Natural killer cell treated with Interleukin-12 subunit alpha and Interleukin-12 subunit beta and Interleukin-15 and Interleukin-18, amount 100 ng/mL, for 72 hours (primary cell): Measurements from ENCODE around the gene ART1. TPM values are rescaled to one million over a fixed set of nuclear protein-coding genes. Genes with fewer than 3 reads are reported as not detected.

Experiments
- ATAC-seq, 2 donors: fragments of 150-1000 bp; cut with Tn5 transposase in 1 of 2; sonication (Bioruptor Pico), chemical (Tn5 transposase) in 1 of 2; 2 replicates each; pipeline ENCODE4 v1.10.0; 2021
- DNase-seq: peaks from one replicate; pipeline ENCODE4 v3.0.0; 2022; ENCODE audit warnings: low spot score
- H3K27ac Mint-ChIP-seq, 2 donors: 1 replicate in 1 of 2; 2 replicates in 1 of 2; pipeline ENCODE4 v1.8.0; 2022; ENCODE audit warnings: mixed read lengths in 2 of 2, mild to moderate bottlenecking in 1 of 2, moderate library complexity in 1 of 2
- H3K27me3 Mint-ChIP-seq, 2 donors: 1 replicate in 1 of 2; 2 replicates in 1 of 2; pipeline ENCODE4 v1.8.0; 2022; ENCODE audit warnings: mixed read lengths in 2 of 2
- H3K36me3 Mint-ChIP-seq: one replicate; pipeline ENCODE4 v1.8.0; 2022; ENCODE audit warnings: mixed read lengths
- H3K4me1 Mint-ChIP-seq, 2 donors: 1 replicate in 1 of 2; 2 replicates in 1 of 2; pipeline ENCODE4 v1.8.0; 2022; ENCODE audit warnings: low read depth in 2 of 2, mixed read lengths in 2 of 2, mild to moderate bottlenecking in 1 of 2
- H3K4me3 Mint-ChIP-seq: one replicate; pipeline ENCODE4 v1.8.0; 2022; ENCODE audit warnings: mixed read lengths
- H3K9me3 Mint-ChIP-seq: 2 replicates; pipeline ENCODE4 v1.8.0; 2022; ENCODE audit warnings: mixed read lengths
- total RNA-seq, 2 donors: library from RNA; stranded (reverse); gene quantifications; one replicate each; pipeline ENCODE4 v1.2.3, GENCODE V29; 2022

ART1 gene
- total RNA-seq, 2 donors from 2014 or later, result not detected

- ATAC-seq (no peak), DNase-seq (no peak)
- Mint-ChIP-seq H3K27me3 (peaks cover 6 to 8% of the 10 kb centered on the region in 2 donors), H3K36me3 (no peaks in the 10 kb centered on the region), H3K4me1 (no peaks in the 10 kb centered on the region), H3K27ac (no peak overlapping the region), H3K9me3 (no peaks in the 10 kb centered on the region), H3K4me3 (no peak overlapping the region)
Measured at GRCh38 chr11:3662856-3663255, 17.9 kb downstream of the ART1 start.

GRCh38 chr11:3664032-3664630 lies 19.2 kb downstream of the ART1 start:
- ATAC-seq, result no peak
- Mint-ChIP-seq H3K36me3 (no peaks in the 10 kb centered on the region), H3K27ac (no peak overlapping the region), H3K9me3 (no peaks in the 10 kb centered on the region), H3K27me3 (peaks cover 0 to under 1% of the 10 kb centered on the region in 2 donors), H3K4me1 (no peaks in the 10 kb centered on the region), H3K4me3 (no peak overlapping the region)
- DNase-seq, result no peak

GRCh38 chr11:3665336-3666022 lies 20.6 kb downstream of the ART1 start:
- no peaks in the 10 kb centered on the region for H3K27me3 Mint-ChIP-seq
- DNase-seq (no peak), ATAC-seq (no peak)
- H3K9me3 Mint-ChIP-seq, result no peaks in the 10 kb centered on the region
- no peaks in the 10 kb centered on the region for H3K4me1 Mint-ChIP-seq
- H3K27ac Mint-ChIP-seq, result no peak overlapping the region
- H3K4me3 Mint-ChIP-seq, result no peak overlapping the region
- no peaks in the 10 kb centered on the region for H3K36me3 Mint-ChIP-seq

GRCh38 chr11:3666023-3666530 lies 21.1 kb downstream of the ART1 start:
- no peaks in the 10 kb centered on the region for H3K9me3 Mint-ChIP-seq
- DNase-seq, result no peak
- H3K4me3 Mint-ChIP-seq, result no peak overlapping the region
- H3K36me3 Mint-ChIP-seq, result no peaks in the 10 kb centered on the region
- no peak for ATAC-seq
- no peaks in the 10 kb centered on the region for H3K27me3 Mint-ChIP-seq
- H3K4me1 Mint-ChIP-seq, result no peaks in the 10 kb centered on the region
- H3K27ac Mint-ChIP-seq, result no peak overlapping the region

- H3K9me3 Mint-ChIP-seq, result no peaks in the 10 kb centered on the region
- ATAC-seq (no peak), DNase-seq (no peak)
- no peak overlapping the region for H3K27ac Mint-ChIP-seq
- no peak overlapping the region for H3K4me3 Mint-ChIP-seq
- peaks cover under 1% of the 10 kb centered on the region for H3K36me3 Mint-ChIP-seq
- peaks cover 0 to 3% of the 10 kb centered on the region in 2 donors for H3K4me1 Mint-ChIP-seq
- H3K27me3 Mint-ChIP-seq, result no peaks in the 10 kb centered on the region
Measured at GRCh38 chr11:3667149-3668035, 22.5 kb downstream of the ART1 start.

- no peaks in the 10 kb centered on the region for H3K27me3 Mint-ChIP-seq
- no peaks in the 10 kb centered on the region for H3K9me3 Mint-ChIP-seq
Measured at GRCh38 chr11:3669128-3669527, 24.2 kb downstream of the ART1 start.

GRCh38 chr11:3669742-3670183 lies 24.8 kb downstream of the ART1 start:
- Mint-ChIP-seq H3K9me3 (no peaks in the 10 kb centered on the region), H3K4me3 (no peak overlapping the region), H3K27ac (no peak overlapping the region), H3K36me3 (peaks cover 7% of the 10 kb centered on the region), H3K27me3 (no peaks in the 10 kb centered on the region), H3K4me1 (peaks cover 0 to 3% of the 10 kb centered on the region in 2 donors)
- DNase-seq (no peak), ATAC-seq (peak in 1 of 2 donors; percentile 35)

More at GRCh38 chr11:3669128-3669527, 24.2 kb downstream of the ART1 start:
- Mint-ChIP-seq H3K4me1 (peaks cover 0 to 3% of the 10 kb centered on the region in 2 donors), H3K4me3 (no peak overlapping the region), H3K36me3 (peaks cover 7% of the 10 kb centered on the region), H3K27ac (no peak overlapping the region)
- peak; percentile 17 to 39 for ATAC-seq
- no peak for DNase-seq

- Mint-ChIP-seq H3K9me3 (no peaks in the 10 kb centered on the region), H3K4me3 (no peak within 1 kb of the TSS), H3K36me3 (peaks cover 11% of the 10 kb centered on the region), H3K4me1 (peaks cover 0 to 3% of the 10 kb centered on the region in 2 donors), H3K27ac (peak within 1 kb of the TSS in 1 of 2 donors; percentile 9), H3K27me3 (no peaks in the 10 kb centered on the region)
- DNase-seq, result no peak
- peak in 1 of 2 donors; percentile 17 for ATAC-seq
Measured at GRCh38 chr11:3671334-3672254, 26.7 kb downstream of the ART1 start, which contains the start of gene CHRNA10. TSS of gene CHRNA10 (minus strand) at chr11:3671384. CDS start at chr11:3671312, 72 bp downstream.

- no peak overlapping the region for H3K4me3 Mint-ChIP-seq
- H3K36me3 Mint-ChIP-seq, result peaks cover 28% of the 10 kb centered on the region
- no peak overlapping the region for H3K27ac Mint-ChIP-seq
- H3K27me3 Mint-ChIP-seq, result no peaks in the 10 kb centered on the region
- H3K9me3 Mint-ChIP-seq, result no peaks in the 10 kb centered on the region
- ATAC-seq, result no peak
- peaks cover 0 to 5% of the 10 kb centered on the region in 2 donors for H3K4me1 Mint-ChIP-seq
- no peak for DNase-seq
Measured at GRCh38 chr11:3674189-3674588, 29.3 kb downstream of the ART1 start.

GRCh38 chr11:3675971-3676370 lies 31.0 kb downstream of the ART1 start:
- no peaks in the 10 kb centered on the region for H3K27me3 Mint-ChIP-seq
- H3K4me1 Mint-ChIP-seq, result peaks cover 0 to 5% of the 10 kb centered on the region in 2 donors
- no peaks in the 10 kb centered on the region for H3K9me3 Mint-ChIP-seq
- DNase-seq (no peak), ATAC-seq (peak in 1 of 2 donors; percentile 31)
- peaks cover 40% of the 10 kb centered on the region for H3K36me3 Mint-ChIP-seq
- H3K27ac Mint-ChIP-seq, result no peak overlapping the region
- H3K4me3 Mint-ChIP-seq, result no peak overlapping the region

- no peak overlapping the region for H3K4me3 Mint-ChIP-seq
- ATAC-seq (no peak), DNase-seq (no peak)
- peaks cover 0 to 2% of the 10 kb centered on the region in 2 donors for H3K4me1 Mint-ChIP-seq
- H3K9me3 Mint-ChIP-seq, result no peaks in the 10 kb centered on the region
- no peaks in the 10 kb centered on the region for H3K27me3 Mint-ChIP-seq
- peaks cover 47% of the 10 kb centered on the region for H3K36me3 Mint-ChIP-seq
- peak overlapping the region in 1 of 2 donors; percentile 32 for H3K27ac Mint-ChIP-seq
Measured at GRCh38 chr11:3679077-3679476, 34.1 kb downstream of the ART1 start.

- DNase-seq, result no peak
- Mint-ChIP-seq H3K4me3 (no peak overlapping the region), H3K4me1 (peaks cover 0 to 2% of the 10 kb centered on the region in 2 donors), H3K27me3 (no peaks in the 10 kb centered on the region), H3K36me3 (peaks cover 58% of the 10 kb centered on the region), H3K27ac (no peak overlapping the region), H3K9me3 (no peaks in the 10 kb centered on the region)
- ATAC-seq, result no peak
Measured at GRCh38 chr11:3683039-3683438, 38.1 kb downstream of the ART1 start.
